Measurements from ENCODE around the gene INTS13. TPM values are rescaled to one million over a fixed set of nuclear protein-coding genes. Genes with fewer than 3 reads are reported as not detected.
A peak's percentile ranks its signal among the peaks of the same experiment; 100 is the strongest.

The INTS13 gene
- polyA plus RNA-seq, 3 donors, result 4.6 to 8.0 (median 7.5) TPM

DNA sequence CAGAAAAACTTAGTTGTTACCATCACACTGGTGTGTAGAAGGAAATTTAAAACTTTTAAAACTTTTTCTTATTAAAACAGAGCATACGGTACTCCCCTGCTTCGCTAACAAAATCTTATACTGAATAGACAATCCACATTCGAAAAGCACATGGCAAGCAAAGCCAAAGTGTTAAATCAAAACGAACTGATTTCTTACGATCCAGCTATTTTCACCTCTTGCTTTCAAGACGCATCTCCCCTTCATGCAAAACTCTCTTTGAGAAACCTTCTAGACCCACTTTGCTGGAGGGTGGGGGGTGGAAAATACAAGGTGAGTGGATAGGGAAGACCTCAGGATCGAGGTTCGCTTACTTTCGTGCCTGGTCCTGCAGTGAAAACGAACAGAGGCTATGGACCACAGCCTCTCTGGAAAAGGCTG, 328 bp downstream of the INTS13 start:
- Mint-ChIP-seq H3K36me3 (peaks cover 11% of the 10 kb centered on the region in 2 donors), H3K27ac (peak overlapping the region; percentile 97 to 100 (median 100)), H3K9me3 (peaks cover 0 to 3% (median 0%) of the 10 kb centered on the region in 7 donors), H3K27me3 (ENCODE audit: low read depth in 3 of 3) (peaks cover 0 to 2% (median 0%) of the 10 kb centered on the region in 3 donors), H3K4me3 (peak overlapping the region; percentile 96 to 98), H3K4me1 (peaks cover 54% of the 10 kb centered on the region)
- peak overlapping the region; percentile 95 for H3K9ac ChIP-seq (ENCODE audit: insufficient read depth, low read length, poor library complexity, severe bottlenecking)
- peaks cover 39 to 58% of the 10 kb centered on the region in 2 donors for H3K4me1 ChIP-seq (ENCODE audit: control insufficient read depth in 1 of 2, insufficient read depth in 2 of 2, low read length in 2 of 2)
- peak overlapping the region; percentile 92 to 93 for H3K27ac ChIP-seq (ENCODE audit: low read depth in 1 of 2, low read length in 2 of 2)
- DNase-seq, result no peak
- H3K79me2 ChIP-seq (ENCODE audit: insufficient read depth, low read length), result peaks cover 88% of the 10 kb centered on the region
- peaks cover 27% of the 10 kb centered on the region for H4K20me1 ChIP-seq (ENCODE audit: insufficient read depth, low read length)
- peak overlapping the region; percentile 80 to 93 (median 90) for H3K4me3 ChIP-seq (replicated peaks in 1 of 3; ENCODE audit: low read depth in 2 of 3, low read length in 3 of 3)
- H3K9me3 ChIP-seq (replicated peaks in 1 of 2; ENCODE audit: control insufficient read depth in 1 of 2, insufficient read depth in 1 of 2, low read length in 2 of 2), result no peaks in the 10 kb centered on the region
- H3K4me2 ChIP-seq (replicated peaks; ENCODE audit: extremely low read depth, low read length, poor library complexity, severe bottlenecking), result peak overlapping the region; percentile 89
- TF ChIP-seq, protein P1, sequence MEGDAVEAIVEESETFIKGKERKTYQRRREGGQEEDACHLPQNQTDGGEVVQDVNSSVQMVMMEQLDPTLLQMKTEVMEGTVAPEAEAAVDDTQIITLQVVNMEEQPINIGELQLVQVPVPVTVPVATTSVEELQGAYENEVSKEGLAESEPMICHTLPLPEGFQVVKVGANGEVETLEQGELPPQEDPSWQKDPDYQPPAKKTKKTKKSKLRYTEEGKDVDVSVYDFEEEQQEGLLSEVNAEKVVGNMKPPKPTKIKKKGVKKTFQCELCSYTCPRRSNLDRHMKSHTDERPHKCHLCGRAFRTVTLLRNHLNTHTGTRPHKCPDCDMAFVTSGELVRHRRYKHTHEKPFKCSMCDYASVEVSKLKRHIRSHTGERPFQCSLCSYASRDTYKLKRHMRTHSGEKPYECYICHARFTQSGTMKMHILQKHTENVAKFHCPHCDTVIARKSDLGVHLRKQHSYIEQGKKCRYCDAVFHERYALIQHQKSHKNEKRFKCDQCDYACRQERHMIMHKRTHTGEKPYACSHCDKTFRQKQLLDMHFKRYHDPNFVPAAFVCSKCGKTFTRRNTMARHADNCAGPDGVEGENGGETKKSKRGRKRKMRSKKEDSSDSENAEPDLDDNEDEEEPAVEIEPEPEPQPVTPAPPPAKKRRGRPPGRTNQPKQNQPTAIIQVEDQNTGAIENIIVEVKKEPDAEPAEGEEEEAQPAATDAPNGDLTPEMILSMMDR (IDR thresholded peaks at IDR 0.05), result no peak
- H2AFZ ChIP-seq (ENCODE audit: insufficient read depth, low read depth, low read length, poor library complexity, severe bottlenecking), result peak overlapping the region; percentile 85
- H3K27me3 ChIP-seq (ENCODE audit: control insufficient read depth in 2 of 2, insufficient read depth in 2 of 2, low read length in 2 of 2), result no peaks in the 10 kb centered on the region
- WGBS (ENCODE audit: insufficient coverage), result 0% methylated on average over 6 of the region's 10 CpGs
- intact Hi-C loops (cut with micrococcal nuclease), result loop anchor here in 1 of 2 donors (5.0 kb wide), 2 partner anchors 75 to 105 kb away; partner anchors contain the start of genes ITPR2 and TM7SF3
- peaks cover 0 to 9% of the 10 kb centered on the region in 2 donors for H3K36me3 ChIP-seq (replicated peaks in 1 of 2; ENCODE audit: control insufficient read depth in 1 of 2, insufficient read depth in 2 of 2, low read length in 2 of 2)

DNA sequence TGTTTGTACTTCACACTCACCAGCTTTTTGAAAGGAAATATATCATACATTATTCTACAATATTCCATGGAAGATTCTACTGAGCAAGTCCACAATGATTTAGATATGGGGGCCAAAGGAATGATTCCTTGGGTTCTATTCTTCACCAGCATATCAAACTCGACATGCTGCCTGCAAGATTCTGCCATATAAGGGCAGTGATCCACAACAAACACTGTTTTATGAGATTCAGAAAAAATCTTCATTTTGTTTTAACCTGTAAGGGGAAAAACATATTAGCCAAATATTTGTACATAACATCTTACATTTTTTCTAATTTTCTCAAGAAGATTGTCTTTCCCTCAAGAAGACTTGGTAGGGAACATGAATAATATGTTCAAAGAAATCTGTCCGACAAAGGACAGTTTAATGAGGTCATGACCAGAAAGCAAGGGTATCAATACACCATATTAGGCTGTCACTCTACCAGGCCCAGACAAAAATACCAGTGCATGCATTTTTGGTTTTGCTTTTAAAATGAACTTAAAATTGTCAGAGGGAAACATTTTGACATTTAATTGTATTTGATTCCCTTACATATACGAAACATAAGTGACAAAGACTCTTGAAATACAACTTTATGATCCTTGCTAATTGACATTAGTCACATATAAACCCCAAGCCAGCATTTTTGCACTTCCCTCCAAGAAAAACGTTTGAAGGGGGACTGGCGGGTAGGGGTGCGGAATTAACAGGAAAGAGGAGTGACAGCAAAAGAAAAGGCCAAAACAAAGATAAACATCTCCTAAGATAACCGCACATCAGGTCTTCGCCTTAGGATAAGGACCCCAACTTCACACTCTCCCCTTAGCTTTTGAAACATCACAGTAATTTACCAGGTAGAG, 980 bp downstream of the INTS13 start:
- Mint-ChIP-seq H3K27ac (peak overlapping the region in 6 of 7 donors; percentile 99 to 100 (median 100)), H3K9me3 (peaks cover 0 to 3% (median 0%) of the 10 kb centered on the region in 7 donors), H3K36me3 (peaks cover 16% of the 10 kb centered on the region in 2 donors), H3K4me3 (peak overlapping the region; percentile 96 to 98), H3K4me1 (peaks cover 50% of the 10 kb centered on the region), H3K27me3 (ENCODE audit: low read depth in 3 of 3) (peaks cover 0 to 2% (median 0%) of the 10 kb centered on the region in 3 donors)
- intact Hi-C loops (cut with micrococcal nuclease), result loop anchor here in 1 of 2 donors (5.0 kb wide), 2 partner anchors 76 to 104 kb away; partner anchors contain the start of genes ITPR2 and TM7SF3
- DNase-seq, result peak in 1 of 3 donors; percentile 12
- peaks cover 0 to 15% of the 10 kb centered on the region in 2 donors for H3K36me3 ChIP-seq (replicated peaks in 1 of 2; ENCODE audit: control insufficient read depth in 1 of 2, insufficient read depth in 2 of 2, low read length in 2 of 2)
- WGBS (ENCODE audit: insufficient coverage), result no CpG with 5 or more reads among the region's 8 CpGs
- peak overlapping the region; percentile 89 for H3K4me2 ChIP-seq (replicated peaks; ENCODE audit: extremely low read depth, low read length, poor library complexity, severe bottlenecking)
- peak overlapping the region; percentile 95 for H3K9ac ChIP-seq (ENCODE audit: insufficient read depth, low read length, poor library complexity, severe bottlenecking)
- peak overlapping the region in 1 of 2 donors; percentile 93 for H3K27ac ChIP-seq (ENCODE audit: low read depth in 1 of 2, low read length in 2 of 2)
- peak overlapping the region; percentile 85 for H2AFZ ChIP-seq (ENCODE audit: insufficient read depth, low read depth, low read length, poor library complexity, severe bottlenecking)
- no peaks in the 10 kb centered on the region for H3K27me3 ChIP-seq (ENCODE audit: control insufficient read depth in 2 of 2, insufficient read depth in 2 of 2, low read length in 2 of 2)
- H4K20me1 ChIP-seq (ENCODE audit: insufficient read depth, low read length), result peaks cover 20% of the 10 kb centered on the region
- no peaks in the 10 kb centered on the region for H3K9me3 ChIP-seq (replicated peaks in 1 of 2; ENCODE audit: control insufficient read depth in 1 of 2, insufficient read depth in 1 of 2, low read length in 2 of 2)
- H3K79me2 ChIP-seq (ENCODE audit: insufficient read depth, low read length), result peaks cover 83% of the 10 kb centered on the region
- H3K4me3 ChIP-seq (replicated peaks in 1 of 3; ENCODE audit: low read depth in 2 of 3, low read length in 3 of 3), result peak overlapping the region; percentile 80 to 93 (median 90)
- H3K4me1 ChIP-seq (ENCODE audit: control insufficient read depth in 1 of 2, insufficient read depth in 2 of 2, low read length in 2 of 2), result peaks cover 39 to 51% of the 10 kb centered on the region in 2 donors
- TF ChIP-seq, protein P1 (IDR thresholded peaks at IDR 0.05), result no peak
